ENCODE measurements around the gene CCDC34. TPM values are rescaled to one million over a fixed set of nuclear protein-coding genes. Genes with fewer than 3 reads are reported as not detected.

Gene CCDC34
- total RNA-seq, 3 donors from 2014 or later (not counting 1 experiment from before 2014, with no cell fraction given): 0.99 to 3.0 (median 1.2) TPM

- no peak for ATAC-seq
- no peak overlapping the region for H3K27ac ChIP-seq (ENCODE audit: low read length)
- Mint-ChIP-seq H3K9me3 (peaks cover 0 to 4% of the 10 kb centered on the region in 2 donors), H3K4me1 (no peaks in the 10 kb centered on the region), H3K27me3 (ENCODE audit: low read depth in 2 of 2) (no peaks in the 10 kb centered on the region), H3K4me3 (no peak overlapping the region), H3K27ac (no peak overlapping the region), H3K36me3 (no peaks in the 10 kb centered on the region)
- intact Hi-C loops (cut with micrococcal nuclease): no loop called here
- TF ChIP-seq CTCF (IDR thresholded peaks at IDR 0.05): no peak
- peaks cover 3% of the 10 kb centered on the region for H3K9me3 ChIP-seq (ENCODE audit: control insufficient read depth, insufficient read depth, low read length)
- no peaks in the 10 kb centered on the region for H3K36me3 ChIP-seq (ENCODE audit: control insufficient read depth, insufficient read depth, low read length)
- H3K27me3 ChIP-seq (ENCODE audit: control insufficient read depth, insufficient read depth, low read length): no peaks in the 10 kb centered on the region
- no peaks in the 10 kb centered on the region for H3K4me1 ChIP-seq (ENCODE audit: control insufficient read depth, insufficient read depth, low read length)
- no peak for DNase-seq
- no peak overlapping the region for H3K4me3 ChIP-seq (ENCODE audit: low read length)
Measured at GRCh38 chr11:27300974-27301373, 62.0 kb downstream of the CCDC34 start.

- Histone ChIP-seq H3K9me3 (ENCODE audit: control insufficient read depth, insufficient read depth, low read length) (no peaks in the 10 kb centered on the region), H3K4me1 (ENCODE audit: control insufficient read depth, insufficient read depth, low read length) (no peaks in the 10 kb centered on the region), H3K4me3 (ENCODE audit: low read length) (no peak overlapping the region), H3K27me3 (ENCODE audit: control insufficient read depth, insufficient read depth, low read length) (no peaks in the 10 kb centered on the region), H3K27ac (ENCODE audit: low read length) (no peak overlapping the region), H3K36me3 (ENCODE audit: control insufficient read depth, insufficient read depth, low read length) (no peaks in the 10 kb centered on the region)
- Mint-ChIP-seq H3K9me3 (peaks cover 0 to 9% of the 10 kb centered on the region in 2 donors), H3K4me3 (no peak overlapping the region), H3K27me3 (ENCODE audit: low read depth in 2 of 2) (no peaks in the 10 kb centered on the region), H3K36me3 (no peaks in the 10 kb centered on the region), H3K27ac (no peak overlapping the region), H3K4me1 (no peaks in the 10 kb centered on the region)
- intact Hi-C loops (cut with micrococcal nuclease): no loop called here
- no peak for TF ChIP-seq CTCF (IDR thresholded peaks at IDR 0.05)
- WGBS (ENCODE audit: insufficient coverage): 54% methylated on average over 1 of the region's 1 CpG
- no peak for DNase-seq
- no peak for ATAC-seq
Measured at GRCh38 chr11:27297616-27298015, 65.4 kb downstream of the CCDC34 start.

GRCh38 chr11:27296497-27296896 lies 66.5 kb downstream of the CCDC34 start:
- H3K27me3 Mint-ChIP-seq (ENCODE audit: low read depth in 2 of 2): no peaks in the 10 kb centered on the region
- no peaks in the 10 kb centered on the region for H3K36me3 ChIP-seq (ENCODE audit: control insufficient read depth, insufficient read depth, low read length)
- no peak overlapping the region for H3K4me3 ChIP-seq (ENCODE audit: low read length)
- no peaks in the 10 kb centered on the region for H3K9me3 ChIP-seq (ENCODE audit: control insufficient read depth, insufficient read depth, low read length)
- H3K36me3 Mint-ChIP-seq: no peaks in the 10 kb centered on the region
- no peak for DNase-seq
- H3K4me1 Mint-ChIP-seq: no peaks in the 10 kb centered on the region
- H3K4me3 Mint-ChIP-seq: no peak overlapping the region
- WGBS (ENCODE audit: insufficient coverage): 61% methylated on average over 3 of the region's 3 CpGs
- H3K9me3 Mint-ChIP-seq: peaks cover 2 to 13% of the 10 kb centered on the region in 2 donors
- TF ChIP-seq CTCF (IDR thresholded peaks at IDR 0.05): no peak
- intact Hi-C loops (cut with micrococcal nuclease): no loop called here
- H3K27me3 ChIP-seq (ENCODE audit: control insufficient read depth, insufficient read depth, low read length): no peaks in the 10 kb centered on the region
- H3K4me1 ChIP-seq (ENCODE audit: control insufficient read depth, insufficient read depth, low read length): no peaks in the 10 kb centered on the region
- no peak overlapping the region for H3K27ac ChIP-seq (ENCODE audit: low read length)
- ATAC-seq: no peak
- no peak overlapping the region for H3K27ac Mint-ChIP-seq

GRCh38 chr11:27295928-27296327 lies 67.1 kb downstream of the CCDC34 start:
- no peak overlapping the region for H3K4me3 ChIP-seq (ENCODE audit: low read length)
- no peaks in the 10 kb centered on the region for H3K36me3 Mint-ChIP-seq
- intact Hi-C loops (cut with micrococcal nuclease): no loop called here
- no peak overlapping the region for H3K27ac ChIP-seq (ENCODE audit: low read length)
- no peaks in the 10 kb centered on the region for H3K27me3 ChIP-seq (ENCODE audit: control insufficient read depth, insufficient read depth, low read length)
- ATAC-seq (no peak), DNase-seq (no peak)
- H3K4me1 Mint-ChIP-seq: no peaks in the 10 kb centered on the region
- no peak overlapping the region for H3K27ac Mint-ChIP-seq
- WGBS (ENCODE audit: insufficient coverage): 100% methylated on average over 1 of the region's 1 CpG
- no peaks in the 10 kb centered on the region for H3K4me1 ChIP-seq (ENCODE audit: control insufficient read depth, insufficient read depth, low read length)
- peaks cover 2 to 13% of the 10 kb centered on the region in 2 donors for H3K9me3 Mint-ChIP-seq
- no peaks in the 10 kb centered on the region for H3K27me3 Mint-ChIP-seq (ENCODE audit: low read depth in 2 of 2)
- no peaks in the 10 kb centered on the region for H3K36me3 ChIP-seq (ENCODE audit: control insufficient read depth, insufficient read depth, low read length)
- no peak for TF ChIP-seq CTCF (IDR thresholded peaks at IDR 0.05)
- peaks cover 5% of the 10 kb centered on the region for H3K9me3 ChIP-seq (ENCODE audit: control insufficient read depth, insufficient read depth, low read length)
- H3K4me3 Mint-ChIP-seq: no peak overlapping the region
